DMS53 treated with DMSO at 0.1 percent for 48 hours (cell line): ENCODE measurements around the gene SMARCD2.
A peak's percentile ranks its signal among the peaks of the same experiment; 100 is the strongest.
"Not testable (repeated sequence)": the region's sequence is repeated elsewhere in the genome, so short reads cannot be mapped to it uniquely, and the experiment has no call there.

Experiments used
- DNase-seq: peaks from one replicate; lab custom pipeline; 2025; ENCODE audit not compliant: unreplicated experiment; lab: John Stamatoyannopoulos, UW

SMARCD2 gene

GRCh38 chr17:63842540-63843386 is at the start of gene SMARCD2:
Gene SMARCD2, minus strand, starts transcription at chr17:63842685. Its CDS starts 11 bp downstream, at chr17:63842674.
- peak; percentile 84 for DNase-seq

- not testable (repeated sequence) for DNase-seq
Observed at GRCh38 chr17:63889026-63889848, 46.8 kb upstream of the SMARCD2 start.

- DNase-seq: not testable (repeated sequence)
Observed at GRCh38 chr17:63885119-63885518, 42.6 kb upstream of the SMARCD2 start.

GRCh38 chr17:63882626-63883126 is 40.2 kb upstream of the SMARCD2 start:
- not testable (repeated sequence) for DNase-seq

GRCh38 chr17:63881935-63882601 is 39.6 kb upstream of the SMARCD2 start, which contains the start of gene GH2:
Gene GH2, minus strand, starts transcription at chr17:63881944. Its CDS starts 143 bp downstream, at chr17:63881801.
- DNase-seq: peak; percentile 17

- DNase-seq: not testable (repeated sequence)
Observed at GRCh38 chr17:63881337-63881736, 38.9 kb upstream of the SMARCD2 start.

GRCh38 chr17:63880706-63881105 is 38.2 kb upstream of the SMARCD2 start:
- DNase-seq: no peak

GRCh38 chr17:63878413-63878812 is 35.9 kb upstream of the SMARCD2 start:
- not testable (repeated sequence) for DNase-seq

GRCh38 chr17:63874693-63875092 is 32.2 kb upstream of the SMARCD2 start:
- not testable (repeated sequence) for DNase-seq

GRCh38 chr17:63874061-63874626 is 31.7 kb upstream of the SMARCD2 start:
- not testable (repeated sequence) for DNase-seq

- not testable (repeated sequence) for DNase-seq
Observed at GRCh38 chr17:63873577-63873976, 31.1 kb upstream of the SMARCD2 start, which contains the start of gene CSH2. Gene CSH2, minus strand, starts transcription at chr17:63873677. Its CDS starts 63 bp downstream, at chr17:63873614.

GRCh38 chr17:63871646-63872365 is 29.3 kb upstream of the SMARCD2 start:
- DNase-seq: not testable (repeated sequence)

GRCh38 chr17:63870292-63870665 is 27.8 kb upstream of the SMARCD2 start:
- not testable (repeated sequence) for DNase-seq

GRCh38 chr17:63869491-63870291 is 27.2 kb upstream of the SMARCD2 start:
- DNase-seq: not testable (repeated sequence)

GRCh38 chr17:63866625-63867024 is 24.1 kb upstream of the SMARCD2 start:
- not testable (repeated sequence) for DNase-seq

- DNase-seq: no peak
Observed at GRCh38 chr17:63859257-63859656, 16.8 kb upstream of the SMARCD2 start.

- DNase-seq: not testable (repeated sequence)
Observed at GRCh38 chr17:63856425-63856824, 13.9 kb upstream of the SMARCD2 start.

GRCh38 chr17:63855185-63855584 is 12.7 kb upstream of the SMARCD2 start:
- no peak for DNase-seq

- no peak for DNase-seq
Observed at GRCh38 chr17:63854709-63855108, 12.2 kb upstream of the SMARCD2 start.
